T-helper 1 cell treated with Interleukin-12 subunit alpha and Interleukin-12 subunit beta and Interleukin-4 antibody, amounts not matched to agents 30 ng/mL and 1 ng/mL, for 36 hours (primary cell): ENCODE results near the gene RSPO4. TPM values are rescaled to one million over a fixed set of nuclear protein-coding genes. Genes with fewer than 3 reads are reported as not detected.

ENCODE experiments used
- intact Hi-C: fragments of 100-400 bp; cut with micrococcal nuclease; formaldehyde crosslinking; loops from one replicate; pipeline ENCODE4 v1.15.1; 2024
- total RNA-seq: library from RNA; stranded (reverse); gene quantifications from 2 replicates; pipeline ENCODE4 v1.2.3, GENCODE V29; 2022

The RSPO4 gene
- total RNA-seq, 1 donor from 2014 or later, result not detected

DNA sequence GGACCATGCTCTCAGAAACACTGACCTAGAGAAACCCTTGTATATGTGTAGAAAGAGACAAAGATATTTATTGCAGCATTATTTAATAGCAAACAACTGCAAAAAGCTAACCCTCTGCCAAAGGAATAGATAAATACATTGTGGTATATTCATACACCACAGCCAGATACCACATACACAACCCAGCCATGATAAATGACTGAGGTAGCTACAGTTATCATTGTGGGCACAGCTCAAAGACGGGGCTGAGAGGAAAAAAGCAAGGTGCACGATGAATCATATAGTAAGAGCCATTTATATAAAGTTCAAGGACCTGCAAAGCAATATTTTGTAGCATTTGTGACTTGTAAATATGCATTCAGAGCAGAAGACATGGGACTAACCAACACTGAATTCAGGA, 30.8 kb downstream of the RSPO4 start:
- intact Hi-C loops, result loop anchor here (5.0 to 10.0 kb wide), 2 partner anchors 146 to 213 kb away; partner anchors contain the start of genes PSMF1 and TMEM74B

DNA sequence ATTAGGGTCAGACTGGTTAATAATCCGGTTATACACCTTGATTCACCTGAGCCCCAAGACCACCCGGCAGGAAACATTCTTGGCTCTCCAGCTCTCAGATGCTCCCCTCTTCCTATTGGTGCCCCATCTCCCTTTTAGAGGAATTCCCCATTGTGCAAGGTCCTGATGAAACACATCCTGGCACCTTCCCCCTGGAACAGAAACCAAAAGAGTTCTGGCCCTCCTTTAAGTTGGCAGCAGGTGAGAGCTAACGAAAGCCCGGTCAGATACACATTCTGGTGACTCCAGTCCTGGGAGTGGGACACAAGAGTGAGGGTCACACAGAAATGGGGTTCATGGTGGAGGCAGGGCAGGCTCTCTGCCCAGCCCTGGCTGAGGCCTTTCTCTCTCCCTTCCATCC, 32.2 kb downstream of the RSPO4 start:
- intact Hi-C loops, result loop anchor here (5.0 to 10.0 kb wide), 2 partner anchors 147 to 215 kb away; partner anchors contain the start of genes PSMF1 and TMEM74B

DNA sequence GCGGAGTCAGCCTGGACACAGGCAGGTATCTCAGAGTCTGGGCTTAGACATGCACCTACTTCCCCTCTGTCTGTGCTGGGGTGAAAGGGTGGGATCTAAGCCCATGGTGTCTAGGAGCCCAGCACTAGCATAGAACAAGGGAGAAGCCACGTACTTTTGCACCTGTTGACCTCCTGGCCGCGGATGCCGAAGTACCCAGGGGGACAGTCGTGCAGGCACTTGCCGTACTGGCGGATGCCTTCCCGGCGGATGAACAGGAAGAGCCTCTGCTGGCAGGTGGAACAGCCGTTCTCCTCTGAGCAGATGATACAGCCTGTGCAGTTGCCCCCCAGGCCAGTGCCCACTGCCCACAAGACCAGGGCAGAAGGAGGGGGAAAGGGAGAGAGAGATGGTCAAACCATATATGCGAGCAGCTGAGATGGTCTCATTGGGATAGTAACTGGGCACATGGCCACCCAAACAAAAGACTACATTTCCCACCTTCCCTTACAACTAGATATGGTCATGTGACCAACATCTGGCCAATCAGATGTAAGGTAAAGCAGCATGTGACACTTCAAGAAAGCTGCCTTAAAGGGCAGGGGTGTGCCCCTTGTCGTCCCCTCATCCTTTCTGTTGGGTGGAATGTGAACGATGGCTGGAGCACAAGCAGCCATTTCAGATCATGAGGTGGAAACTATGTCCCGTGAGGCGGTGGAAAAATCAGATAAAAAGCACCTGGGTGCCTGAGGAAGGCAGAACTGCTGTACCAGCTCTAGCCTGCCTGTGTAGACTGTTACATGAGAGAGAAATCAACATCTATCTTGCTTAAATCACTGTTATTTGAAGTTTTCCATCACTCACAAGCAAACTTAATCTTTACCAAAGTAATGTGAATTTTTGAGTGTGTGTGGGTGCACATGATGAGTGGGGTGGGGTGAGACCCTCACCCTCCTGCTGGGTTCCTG, 34.0 kb downstream of the RSPO4 start:
- intact Hi-C loops, result no loop called here

DNA sequence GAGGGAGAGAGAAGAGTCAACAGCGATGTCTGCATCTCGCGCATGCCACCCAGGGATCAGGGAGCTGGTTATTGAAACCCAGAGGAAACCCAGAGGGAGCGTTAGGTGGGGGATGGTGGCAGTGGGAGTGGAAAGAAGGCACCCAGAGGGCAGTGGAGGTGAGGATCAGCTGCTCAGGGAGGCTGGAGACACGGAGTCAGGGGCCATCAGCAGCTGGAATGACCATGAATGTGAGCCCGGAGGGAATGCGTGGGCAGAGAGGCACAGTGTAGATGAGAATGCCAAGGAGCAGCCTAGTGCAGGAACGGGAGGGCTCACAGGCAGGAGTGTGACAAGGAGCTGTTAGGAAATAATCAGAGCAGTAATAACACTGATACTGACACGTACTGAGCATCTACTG, 36.2 kb downstream of the RSPO4 start:
- intact Hi-C loops, result no loop called here

- intact Hi-C loops, result no loop called here
Measured at GRCh38 chr20:963795-964194, 38.3 kb downstream of the RSPO4 start.

DNA sequence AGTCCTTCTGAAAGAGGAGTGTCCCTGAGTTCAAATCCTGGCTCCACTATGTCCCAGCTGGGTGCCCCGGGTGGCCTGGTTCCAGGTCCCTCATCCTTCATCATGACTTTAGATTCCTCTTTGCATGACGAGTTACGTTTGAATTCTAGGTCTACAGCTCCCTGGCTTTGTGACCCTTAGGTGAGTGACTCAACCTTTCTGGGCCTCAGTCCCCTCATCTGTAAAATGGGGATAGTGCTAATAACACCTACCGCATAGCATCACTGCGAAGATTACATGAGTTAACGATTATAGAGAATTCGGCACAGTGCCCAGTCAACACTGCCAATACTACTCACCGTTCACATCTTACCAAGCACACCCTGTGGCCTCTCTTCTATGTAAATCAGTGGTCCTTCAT, 39.4 kb downstream of the RSPO4 start:
- intact Hi-C loops, result no loop called here

GRCh38 chr20:962223-962622, 39.9 kb downstream of the RSPO4 start:
- intact Hi-C loops, result no loop called here

DNA sequence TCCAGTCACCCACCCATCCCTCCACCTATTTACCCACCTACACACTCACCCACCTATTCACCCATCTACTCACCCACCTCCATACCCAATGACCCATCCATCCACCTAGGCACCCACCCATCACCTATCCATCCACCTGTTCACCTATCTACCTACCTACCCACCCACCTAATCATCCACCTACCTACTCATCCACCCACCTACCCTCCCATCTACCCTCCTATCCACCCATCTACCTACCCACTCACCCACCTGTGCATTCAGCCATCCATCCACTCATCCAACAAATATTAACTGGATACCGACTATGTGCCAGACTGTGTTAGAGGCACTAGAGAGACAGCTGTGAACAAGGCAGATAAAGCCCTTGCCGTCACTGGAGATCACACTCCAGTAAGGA, 40.3 kb downstream of the RSPO4 start:
- intact Hi-C loops, result no loop called here

GRCh38 chr20:959996-960615, 42.0 kb downstream of the RSPO4 start:
- intact Hi-C loops, result loop anchor here (5.0 to 10.0 kb wide), 2 partner anchors 75 to 252 kb away; no protein-coding TSS in a partner anchor

DNA sequence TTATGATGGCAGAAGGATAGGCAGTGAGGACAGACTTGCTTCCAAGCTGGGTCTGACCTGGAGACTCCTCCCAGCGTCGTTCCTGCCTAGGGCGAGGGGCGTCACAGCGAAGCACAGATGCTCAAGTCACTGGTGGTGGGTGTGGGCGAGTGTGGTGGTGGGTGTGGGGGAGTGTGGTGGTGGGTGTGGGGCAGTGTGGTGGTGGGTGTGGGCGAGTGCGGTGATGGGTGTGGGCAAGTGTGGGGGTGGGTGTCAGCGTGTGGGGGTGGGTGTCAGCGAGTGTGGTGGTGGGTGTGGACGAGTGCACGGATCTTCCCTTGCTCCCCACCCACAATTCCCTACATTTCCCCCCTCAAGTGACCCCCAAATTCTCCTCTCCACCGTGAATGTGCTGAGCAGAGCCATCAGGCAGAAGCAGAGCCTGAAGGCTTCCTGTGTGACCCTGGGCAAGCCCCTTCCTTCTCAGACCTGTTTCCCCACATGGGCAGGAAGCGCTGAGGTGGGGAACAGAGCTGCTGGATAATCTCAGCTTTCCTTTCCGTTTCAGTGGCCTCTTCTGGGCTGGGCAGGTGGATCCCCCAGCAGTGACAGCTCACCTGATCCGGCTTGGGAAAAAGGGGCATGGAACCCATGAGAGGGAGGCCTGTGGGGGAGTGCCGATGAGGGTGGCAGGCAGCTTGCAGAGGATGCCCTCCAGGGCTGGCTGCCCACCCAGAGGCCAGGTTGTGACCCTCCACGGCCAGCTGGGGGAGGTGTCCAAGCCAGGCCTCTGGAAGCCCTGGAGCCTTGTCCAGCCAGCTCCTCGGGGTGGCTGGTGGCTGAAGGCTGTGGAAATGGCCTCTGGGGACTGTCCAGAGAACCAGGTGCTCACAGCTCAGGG, 42.9 kb downstream of the RSPO4 start:
- intact Hi-C loops, result loop anchor here (5.0 to 10.0 kb wide), 2 partner anchors 74 to 253 kb away; no protein-coding TSS in a partner anchor

DNA sequence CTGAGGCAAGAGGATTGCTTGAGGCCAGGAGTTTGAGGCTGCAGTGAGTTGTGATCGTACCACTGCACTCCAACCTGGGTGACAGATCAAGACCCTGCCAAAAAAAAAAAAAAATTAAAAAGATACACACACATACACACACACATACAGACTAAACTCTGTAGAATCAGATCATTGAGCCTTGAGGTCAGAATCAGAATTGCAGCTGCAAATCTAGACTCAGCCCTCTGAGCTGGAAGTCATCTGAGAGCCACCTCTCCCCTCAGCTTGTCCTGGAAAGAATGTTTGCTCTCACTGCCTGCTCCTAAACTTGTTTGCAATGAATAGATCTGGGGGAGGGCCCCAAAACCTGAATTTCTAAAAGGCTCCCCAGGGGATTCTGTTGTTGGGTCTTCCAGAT, 44.6 kb downstream of the RSPO4 start:
- intact Hi-C loops, result loop anchor here (5.0 to 10.0 kb wide), 2 partner anchors 73 to 255 kb away; no protein-coding TSS in a partner anchor

DNA sequence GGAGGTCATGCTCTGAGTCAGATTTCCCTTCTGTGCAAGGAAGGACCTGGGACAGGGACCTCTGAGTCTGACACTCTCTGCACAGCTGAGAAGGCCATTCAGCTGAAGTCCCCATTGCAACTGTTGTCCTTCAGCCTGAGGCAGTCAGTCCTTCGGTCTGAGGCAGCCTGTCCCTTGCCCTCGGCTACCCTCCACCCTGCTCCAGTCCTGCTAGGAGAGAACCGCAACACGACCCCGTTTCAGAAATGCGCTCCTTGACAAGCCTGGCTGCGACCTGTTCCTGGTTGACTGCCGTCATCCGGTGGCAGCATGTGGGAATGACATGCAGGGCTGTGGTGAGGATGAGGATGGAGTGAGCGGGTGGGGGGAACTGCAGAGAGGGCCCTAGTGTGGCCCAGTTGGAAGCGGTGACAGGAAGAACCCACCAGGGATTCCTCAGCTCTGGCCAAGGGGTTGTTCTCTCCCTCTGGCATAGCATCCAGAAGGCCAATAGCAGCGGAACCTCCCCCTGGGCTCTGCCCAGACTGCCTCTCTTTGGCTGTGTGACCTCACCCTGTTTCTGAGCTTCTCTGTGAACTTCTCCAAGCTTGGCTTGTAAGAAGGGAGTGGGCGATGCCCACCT, 45.7 kb downstream of the RSPO4 start:
- intact Hi-C loops, result loop anchor here (1.0 to 10.0 kb wide), 3 partner anchors 72 to 256 kb away; no protein-coding TSS in a partner anchor

GRCh38 chr20:955656-956055, 46.5 kb downstream of the RSPO4 start:
- intact Hi-C loops, result loop anchor here (1.0 to 10.0 kb wide), 3 partner anchors 71 to 257 kb away; no protein-coding TSS in a partner anchor

GRCh38 chr20:955111-955510, 47.0 kb downstream of the RSPO4 start:
- intact Hi-C loops, result loop anchor here (5.0 to 10.0 kb wide), 2 partner anchors 70 to 257 kb away; no protein-coding TSS in a partner anchor

- intact Hi-C loops, result loop anchor here (10.0 kb wide), 1 partner anchor 69 kb away; no protein-coding TSS in a partner anchor
Measured at GRCh38 chr20:953742-954141, 48.4 kb downstream of the RSPO4 start.

- intact Hi-C loops, result loop anchor here (10.0 kb wide), 1 partner anchor 67 kb away; no protein-coding TSS in a partner anchor
Measured at GRCh38 chr20:952196-952795, 49.8 kb downstream of the RSPO4 start.

DNA sequence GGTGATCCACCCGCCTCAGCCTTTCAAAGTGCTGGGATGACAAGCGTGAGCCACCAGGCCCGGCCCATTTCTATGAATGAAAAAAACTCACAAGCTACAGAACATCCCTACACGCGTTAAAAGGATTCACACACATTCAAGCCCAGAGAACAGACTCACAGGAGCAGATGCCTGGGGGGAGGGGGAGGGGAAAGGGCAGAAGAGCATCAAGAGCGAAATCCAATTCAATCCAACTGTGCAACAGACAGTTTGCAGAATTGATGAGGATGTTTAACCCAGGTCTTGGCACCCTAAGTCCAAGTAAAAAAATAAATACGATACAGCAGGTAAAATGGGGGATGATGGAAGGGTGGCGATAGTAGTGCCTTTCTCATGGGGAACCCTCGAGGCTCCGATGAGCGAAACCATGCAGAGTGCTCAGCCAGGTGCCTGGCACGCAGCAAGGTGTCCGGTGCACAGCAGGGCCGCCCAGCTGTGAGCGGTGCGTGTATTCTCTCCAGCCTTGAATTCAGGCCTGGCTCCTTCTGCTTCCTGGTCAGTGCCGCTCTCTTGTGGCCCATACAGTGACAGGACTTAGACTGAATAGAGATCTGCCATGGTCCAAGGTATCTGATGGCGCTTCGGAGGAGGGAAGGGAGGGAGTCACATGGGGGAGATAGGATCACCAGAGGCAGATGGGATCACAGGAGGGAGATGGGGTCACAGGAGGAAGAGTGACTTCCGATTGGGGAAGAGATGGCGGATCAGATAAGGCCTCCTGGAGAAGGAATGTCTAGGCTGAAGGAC, 50.5 kb downstream of the RSPO4 start:
- intact Hi-C loops, result loop anchor here (10.0 kb wide), 1 partner anchor 67 kb away; no protein-coding TSS in a partner anchor

- intact Hi-C loops, result loop anchor here (10.0 kb wide), 1 partner anchor 65 kb away; no protein-coding TSS in a partner anchor
Measured at GRCh38 chr20:949717-950116, 52.4 kb downstream of the RSPO4 start.

GRCh38 chr20:946826-947225, 55.3 kb downstream of the RSPO4 start:
- intact Hi-C loops, result no loop called here
